ENCODE measurements around the gene CTAG1A. TPM values are rescaled to one million over a fixed set of nuclear protein-coding genes. Genes with fewer than 3 reads are reported as not detected.

Gene CTAG1A
- total RNA-seq, 5 donors from 2014 or later (not counting 1 experiment from before 2014, with no cell fraction given): not detected

DNA sequence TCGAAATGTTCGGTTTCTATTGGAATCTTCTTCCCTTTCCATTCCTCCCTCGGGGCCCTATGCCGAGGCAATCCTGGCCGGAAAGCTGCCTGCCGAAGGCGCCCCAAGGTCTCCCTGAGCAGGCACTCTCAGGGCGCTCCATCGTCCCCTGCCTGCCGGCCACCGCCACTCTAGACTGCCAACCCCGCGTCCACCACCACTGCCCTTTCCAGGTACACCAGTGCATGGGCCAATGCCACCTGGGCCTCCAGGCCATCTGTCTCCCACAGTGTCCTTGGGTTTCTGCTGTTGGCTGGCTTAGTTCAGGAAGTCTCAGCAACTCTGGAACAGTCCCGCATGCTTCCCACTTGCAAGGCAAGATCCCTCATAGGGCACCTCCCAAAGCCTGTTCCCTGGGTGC, 14.6 kb downstream of the CTAG1A start:
- Mint-ChIP-seq H3K4me3 (no peak overlapping the region), H3K4me1 (peaks cover 0 to 11% (median 5%) of the 10 kb centered on the region in 3 donors), H3K27ac (no peak overlapping the region), H3K9me3 (no peaks in the 10 kb centered on the region), H3K27me3 (peaks cover 3 to 17% of the 10 kb centered on the region in 2 donors), H3K36me3 (no peaks in the 10 kb centered on the region)
- CTCF ChIA-PET: interaction anchor here in 1 of 2 donors (0.5 kb wide), 1 partner anchor 10 kb away, joined by 4 read pairs; no protein-coding TSS in a partner anchor
- Histone ChIP-seq H3K36me3 (ENCODE audit: control insufficient read depth in 2 of 2, extremely low read depth in 1 of 2, insufficient read depth in 1 of 2, low read length in 1 of 2) (no peaks in the 10 kb centered on the region), H3K27me3 (replicated peaks in 1 of 2; ENCODE audit: control insufficient read depth in 2 of 2, extremely low read depth in 1 of 2, insufficient read depth in 2 of 2, low read length in 1 of 2) (peaks cover 0 to 9% of the 10 kb centered on the region in 2 experiments), H3K9me3 (no peaks in the 10 kb centered on the region), H3K27ac (ENCODE audit: low read length) (no peak overlapping the region), H3K4me3 (ENCODE audit: control insufficient read depth in 1 of 2, extremely low read depth in 1 of 2, low read length in 1 of 2) (no peak overlapping the region), H3K4me1 (ENCODE audit: control insufficient read depth in 1 of 2, extremely low read depth in 1 of 2, insufficient read depth in 2 of 2, low read length in 2 of 2) (peaks cover 0 to 8% of the 10 kb centered on the region in 2 experiments)
- no CpG with 5 or more reads among the region's 14 CpGs for WGBS (ENCODE audit: insufficient coverage)
- POLR2A ChIA-PET: no interaction called here
- ATAC-seq (replicated peaks in 1 of 4) (no peak), DNase-seq (no peak)

DNA sequence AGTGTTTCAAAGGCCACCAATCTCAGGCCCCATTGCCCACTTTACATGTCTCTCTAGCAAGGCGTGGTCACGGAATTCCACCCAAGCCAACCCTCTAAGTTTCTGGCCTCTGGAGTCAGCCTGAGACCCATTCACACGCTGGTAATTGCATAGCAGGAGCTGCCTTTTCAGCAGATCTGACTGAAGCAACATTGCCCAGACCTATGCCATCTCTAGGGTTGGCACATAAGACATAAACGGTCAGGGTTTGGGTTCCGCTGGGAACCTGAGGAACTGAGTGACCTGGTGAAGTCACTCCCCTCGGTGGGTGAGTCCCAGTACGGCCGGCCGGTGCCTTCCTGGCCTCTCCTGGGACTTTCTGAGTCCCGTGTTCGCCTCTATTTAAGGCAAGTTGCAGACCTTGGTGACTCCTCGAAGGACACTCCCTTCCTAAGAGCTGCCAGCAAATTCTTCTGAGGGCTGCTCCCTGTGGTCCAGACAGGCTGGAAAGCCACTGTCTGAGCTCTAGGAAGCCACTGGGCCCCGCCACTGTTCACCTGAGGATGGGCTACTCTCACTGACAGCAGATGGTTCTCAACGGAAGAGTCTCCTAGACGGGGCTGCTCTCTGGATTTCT, 15.9 kb downstream of the CTAG1A start:
- WGBS (ENCODE audit: insufficient coverage): 82% methylated on average over 11 of the region's 15 CpGs
- Mint-ChIP-seq H3K9me3 (no peaks in the 10 kb centered on the region), H3K27me3 (peaks cover 0 to 13% of the 10 kb centered on the region in 2 donors), H3K27ac (no peak overlapping the region), H3K4me1 (peaks cover 0 to 7% (median 5%) of the 10 kb centered on the region in 3 donors), H3K36me3 (no peaks in the 10 kb centered on the region), H3K4me3 (no peak overlapping the region)
- CTCF ChIA-PET: no interaction called here
- Histone ChIP-seq H3K27ac (ENCODE audit: low read length) (no peak overlapping the region), H3K36me3 (ENCODE audit: control insufficient read depth in 2 of 2, extremely low read depth in 1 of 2, insufficient read depth in 1 of 2, low read length in 1 of 2) (no peaks in the 10 kb centered on the region), H3K4me3 (ENCODE audit: control insufficient read depth in 1 of 2, extremely low read depth in 1 of 2, low read length in 1 of 2) (no peak overlapping the region), H3K4me1 (ENCODE audit: control insufficient read depth in 1 of 2, extremely low read depth in 1 of 2, insufficient read depth in 2 of 2, low read length in 2 of 2) (peaks cover 0 to 8% of the 10 kb centered on the region in 2 experiments), H3K9me3 (no peaks in the 10 kb centered on the region), H3K27me3 (replicated peaks in 1 of 2; ENCODE audit: control insufficient read depth in 2 of 2, extremely low read depth in 1 of 2, insufficient read depth in 2 of 2, low read length in 1 of 2) (peaks cover 0 to 7% of the 10 kb centered on the region in 2 experiments)
- DNase-seq (no peak), ATAC-seq (replicated peaks in 1 of 4) (no peak)
- POLR2A ChIA-PET: no interaction called here

GRCh38 chrX:154602226-154602625, 17.3 kb downstream of the CTAG1A start:
- Histone ChIP-seq H3K4me3 (ENCODE audit: control insufficient read depth in 1 of 2, extremely low read depth in 1 of 2, low read length in 1 of 2) (no peak overlapping the region), H3K9me3 (no peaks in the 10 kb centered on the region), H3K27me3 (replicated peaks in 1 of 2; ENCODE audit: control insufficient read depth in 2 of 2, extremely low read depth in 1 of 2, insufficient read depth in 2 of 2, low read length in 1 of 2) (peaks cover 0 to 7% of the 10 kb centered on the region in 2 experiments), H3K27ac (ENCODE audit: low read length) (no peak overlapping the region), H3K4me1 (ENCODE audit: control insufficient read depth in 1 of 2, extremely low read depth in 1 of 2, insufficient read depth in 2 of 2, low read length in 2 of 2) (no peaks in the 10 kb centered on the region), H3K36me3 (ENCODE audit: control insufficient read depth in 2 of 2, extremely low read depth in 1 of 2, insufficient read depth in 1 of 2, low read length in 1 of 2) (no peaks in the 10 kb centered on the region)
- H3K9me3 Mint-ChIP-seq: no peaks in the 10 kb centered on the region
- H3K4me1 Mint-ChIP-seq: peaks cover 3 to 10% (median 6%) of the 10 kb centered on the region in 3 donors
- no peak overlapping the region for H3K4me3 Mint-ChIP-seq
- 100% methylated on average over 1 of the region's 13 CpGs for WGBS (ENCODE audit: insufficient coverage)
- CTCF ChIA-PET: no interaction called here
- no peaks in the 10 kb centered on the region for H3K36me3 Mint-ChIP-seq
- peaks cover 0 to 11% of the 10 kb centered on the region in 2 donors for H3K27me3 Mint-ChIP-seq
- H3K27ac Mint-ChIP-seq: no peak overlapping the region
- DNase-seq (no peak), ATAC-seq (replicated peaks in 1 of 4) (no peak)
- POLR2A ChIA-PET: no interaction called here

GRCh38 chrX:154602766-154603437, 18.0 kb downstream of the CTAG1A start:
- 90% methylated on average over 2 of the region's 18 CpGs for whole genome bisulfite sequencing (ENCODE audit: insufficient coverage)
- H3K27ac ChIP-seq (ENCODE audit: low read length): no peak overlapping the region
- peaks cover 0 to 8% of the 10 kb centered on the region in 2 donors for H3K27me3 Mint-ChIP-seq
- H3K36me3 Mint-ChIP-seq: no peaks in the 10 kb centered on the region
- no peak overlapping the region for H3K4me3 Mint-ChIP-seq
- peaks cover 0 to 7% of the 10 kb centered on the region in 2 experiments for H3K27me3 ChIP-seq (replicated peaks in 1 of 2; ENCODE audit: control insufficient read depth in 2 of 2, extremely low read depth in 1 of 2, insufficient read depth in 2 of 2, low read length in 1 of 2)
- ATAC-seq (replicated peaks in 1 of 4): no peak
- ChIA-PET CTCF (no interaction called here), POLR2A (no interaction called here)
- DNase-seq: no peak
- H3K4me1 Mint-ChIP-seq: peaks cover 3 to 10% (median 6%) of the 10 kb centered on the region in 3 donors
- no peak overlapping the region for H3K4me3 ChIP-seq (ENCODE audit: control insufficient read depth in 1 of 2, extremely low read depth in 1 of 2, low read length in 1 of 2)
- no peaks in the 10 kb centered on the region for H3K9me3 Mint-ChIP-seq
- no peaks in the 10 kb centered on the region for H3K4me1 ChIP-seq (ENCODE audit: control insufficient read depth in 1 of 2, extremely low read depth in 1 of 2, insufficient read depth in 2 of 2, low read length in 2 of 2)
- no peak overlapping the region for H3K27ac Mint-ChIP-seq
- H3K36me3 ChIP-seq (ENCODE audit: control insufficient read depth in 2 of 2, extremely low read depth in 1 of 2, insufficient read depth in 1 of 2, low read length in 1 of 2): no peaks in the 10 kb centered on the region
- H3K9me3 ChIP-seq: no peaks in the 10 kb centered on the region

- Mint-ChIP-seq H3K9me3 (no peaks in the 10 kb centered on the region), H3K36me3 (no peaks in the 10 kb centered on the region), H3K27ac (no peak overlapping the region), H3K4me1 (peaks cover 3 to 10% (median 6%) of the 10 kb centered on the region in 3 donors), H3K27me3 (peaks cover 0 to 6% of the 10 kb centered on the region in 2 donors), H3K4me3 (no peak overlapping the region)
- no peak for ATAC-seq (replicated peaks in 1 of 4)
- 90% methylated on average over 6 of the region's 13 CpGs for WGBS (ENCODE audit: insufficient coverage)
- H3K4me3 ChIP-seq (ENCODE audit: control insufficient read depth in 1 of 2, extremely low read depth in 1 of 2, low read length in 1 of 2): no peak overlapping the region
- CTCF ChIA-PET: no interaction called here
- H3K4me1 ChIP-seq (ENCODE audit: control insufficient read depth in 1 of 2, extremely low read depth in 1 of 2, insufficient read depth in 2 of 2, low read length in 2 of 2): no peaks in the 10 kb centered on the region
- H3K27ac ChIP-seq (ENCODE audit: low read length): no peak overlapping the region
- POLR2A ChIA-PET: no interaction called here
- H3K9me3 ChIP-seq: no peaks in the 10 kb centered on the region
- H3K27me3 ChIP-seq (replicated peaks in 1 of 2; ENCODE audit: control insufficient read depth in 2 of 2, extremely low read depth in 1 of 2, insufficient read depth in 2 of 2, low read length in 1 of 2): peaks cover 0 to 7% of the 10 kb centered on the region in 2 experiments
- no peak for DNase-seq
- no peaks in the 10 kb centered on the region for H3K36me3 ChIP-seq (ENCODE audit: control insufficient read depth in 2 of 2, extremely low read depth in 1 of 2, insufficient read depth in 1 of 2, low read length in 1 of 2)
Observed at GRCh38 chrX:154603438-154604430, 18.8 kb downstream of the CTAG1A start.

DNA sequence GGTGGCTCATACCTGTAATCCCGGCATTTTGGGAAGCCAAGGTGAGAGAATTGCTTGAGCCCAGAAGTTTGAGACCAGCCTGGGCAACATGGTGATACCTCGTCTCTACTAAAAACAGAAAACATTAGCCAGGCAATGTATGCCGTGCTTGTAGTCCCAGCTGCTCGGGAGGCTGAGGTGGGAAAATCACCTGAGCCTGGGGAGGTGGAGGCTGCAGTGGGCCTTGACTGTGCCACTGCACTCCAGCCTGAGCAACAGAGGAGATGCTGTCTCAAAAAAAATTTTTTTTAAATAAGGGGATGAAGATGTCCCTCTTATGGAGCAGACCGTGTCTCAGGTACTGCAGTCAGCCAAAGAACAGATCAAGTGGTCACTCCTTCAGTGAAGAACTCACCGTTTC, 20.6 kb downstream of the CTAG1A start:
- no peak for DNase-seq
- Histone ChIP-seq H3K4me1 (ENCODE audit: control insufficient read depth in 1 of 2, extremely low read depth in 1 of 2, insufficient read depth in 2 of 2, low read length in 2 of 2) (no peaks in the 10 kb centered on the region), H3K27me3 (replicated peaks in 1 of 2; ENCODE audit: control insufficient read depth in 2 of 2, extremely low read depth in 1 of 2, insufficient read depth in 2 of 2, low read length in 1 of 2) (peaks cover 0 to 7% of the 10 kb centered on the region in 2 experiments), H3K27ac (ENCODE audit: low read length) (no peak overlapping the region), H3K36me3 (ENCODE audit: control insufficient read depth in 2 of 2, extremely low read depth in 1 of 2, insufficient read depth in 1 of 2, low read length in 1 of 2) (no peaks in the 10 kb centered on the region), H3K9me3 (no peaks in the 10 kb centered on the region), H3K4me3 (ENCODE audit: control insufficient read depth in 1 of 2, extremely low read depth in 1 of 2, low read length in 1 of 2) (no peak overlapping the region)
- POLR2A ChIA-PET: no interaction called here
- CTCF ChIA-PET: no interaction called here
- H3K4me3 Mint-ChIP-seq: no peak overlapping the region
- no peaks in the 10 kb centered on the region for H3K9me3 Mint-ChIP-seq
- peaks cover 0 to 3% of the 10 kb centered on the region in 2 donors for H3K27me3 Mint-ChIP-seq
- H3K36me3 Mint-ChIP-seq: no peaks in the 10 kb centered on the region
- no peak overlapping the region for H3K27ac Mint-ChIP-seq
- WGBS (ENCODE audit: insufficient coverage): no CpG with 5 or more reads among the region's 6 CpGs
- peaks cover 3 to 6% (median 4%) of the 10 kb centered on the region in 3 donors for H3K4me1 Mint-ChIP-seq
- no peak for ATAC-seq (replicated peaks in 1 of 4)
